ENCODE data around the gene EEIG1.
A peak's percentile ranks its signal among the peaks of the same experiment; 100 is the strongest.

The EEIG1 gene

GRCh38 chr9:127972236-127972871, 8.4 kb downstream of the EEIG1 start:
- no peaks in the 10 kb centered on the region for H3K9me3 ChIP-seq (ENCODE audit: control insufficient read depth, low read depth, low read length)
- H3K27ac ChIP-seq (ENCODE audit: low read length), result no peak overlapping the region
- H3K36me3 ChIP-seq (ENCODE audit: control insufficient read depth, low read depth, low read length), result no peaks in the 10 kb centered on the region
- H3K4me1 ChIP-seq (ENCODE audit: control insufficient read depth, low read depth, low read length), result peaks cover 27% of the 10 kb centered on the region
- H3K9ac ChIP-seq (ENCODE audit: low read length), result peak overlapping the region; percentile 1
- H3K27me3 ChIP-seq (ENCODE audit: control insufficient read depth, insufficient read depth, low read length), result no peaks in the 10 kb centered on the region
- H3K4me3 ChIP-seq (ENCODE audit: low read length), result no peak overlapping the region

GRCh38 chr9:127971357-127972235, 9.2 kb downstream of the EEIG1 start:
- H3K9me3 ChIP-seq (ENCODE audit: control insufficient read depth, low read depth, low read length), result no peaks in the 10 kb centered on the region
- peaks cover 26% of the 10 kb centered on the region for H3K4me1 ChIP-seq (ENCODE audit: control insufficient read depth, low read depth, low read length)
- H3K4me3 ChIP-seq (ENCODE audit: low read length), result no peak overlapping the region
- peak overlapping the region; percentile 1 for H3K9ac ChIP-seq (ENCODE audit: low read length)
- H3K27ac ChIP-seq (ENCODE audit: low read length), result no peak overlapping the region
- H3K27me3 ChIP-seq (ENCODE audit: control insufficient read depth, insufficient read depth, low read length), result no peaks in the 10 kb centered on the region
- no peaks in the 10 kb centered on the region for H3K36me3 ChIP-seq (ENCODE audit: control insufficient read depth, low read depth, low read length)

GRCh38 chr9:127970401-127971313, 10.1 kb downstream of the EEIG1 start:
- H3K27ac ChIP-seq (ENCODE audit: low read length), result no peak overlapping the region

GRCh38 chr9:127968700-127969383, 11.9 kb downstream of the EEIG1 start:
- no peak overlapping the region for H3K4me3 ChIP-seq (ENCODE audit: low read length)
- H3K4me1 ChIP-seq (ENCODE audit: control insufficient read depth, low read depth, low read length), result peaks cover 20% of the 10 kb centered on the region
- no peak overlapping the region for H3K9ac ChIP-seq (ENCODE audit: low read length)
- no peaks in the 10 kb centered on the region for H3K36me3 ChIP-seq (ENCODE audit: control insufficient read depth, low read depth, low read length)
- no peak overlapping the region for H3K27ac ChIP-seq (ENCODE audit: low read length)
- no peaks in the 10 kb centered on the region for H3K9me3 ChIP-seq (ENCODE audit: control insufficient read depth, low read depth, low read length)
- no peaks in the 10 kb centered on the region for H3K27me3 ChIP-seq (ENCODE audit: control insufficient read depth, insufficient read depth, low read length)

More at GRCh38 chr9:127970401-127971313, 10.1 kb downstream of the EEIG1 start:
- H3K9me3 ChIP-seq (ENCODE audit: control insufficient read depth, low read depth, low read length), result no peaks in the 10 kb centered on the region
- no peak overlapping the region for H3K9ac ChIP-seq (ENCODE audit: low read length)
- H3K36me3 ChIP-seq (ENCODE audit: control insufficient read depth, low read depth, low read length), result no peaks in the 10 kb centered on the region
- H3K27me3 ChIP-seq (ENCODE audit: control insufficient read depth, insufficient read depth, low read length), result no peaks in the 10 kb centered on the region
- H3K4me3 ChIP-seq (ENCODE audit: low read length), result no peak overlapping the region
- peaks cover 26% of the 10 kb centered on the region for H3K4me1 ChIP-seq (ENCODE audit: control insufficient read depth, low read depth, low read length)

GRCh38 chr9:127968042-127968441, 12.7 kb downstream of the EEIG1 start:
- Histone ChIP-seq H3K36me3 (ENCODE audit: control insufficient read depth, low read depth, low read length) (no peaks in the 10 kb centered on the region), H3K9me3 (ENCODE audit: control insufficient read depth, low read depth, low read length) (no peaks in the 10 kb centered on the region), H3K4me3 (ENCODE audit: low read length) (no peak overlapping the region), H3K27me3 (ENCODE audit: control insufficient read depth, insufficient read depth, low read length) (no peaks in the 10 kb centered on the region), H3K27ac (ENCODE audit: low read length) (no peak overlapping the region), H3K9ac (ENCODE audit: low read length) (no peak overlapping the region), H3K4me1 (ENCODE audit: control insufficient read depth, low read depth, low read length) (peaks cover 20% of the 10 kb centered on the region)

- no peaks in the 10 kb centered on the region for H3K9me3 ChIP-seq (ENCODE audit: control insufficient read depth, low read depth, low read length)
- H3K4me3 ChIP-seq (ENCODE audit: low read length), result no peak overlapping the region
- H3K4me1 ChIP-seq (ENCODE audit: control insufficient read depth, low read depth, low read length), result peaks cover 21% of the 10 kb centered on the region
- no peaks in the 10 kb centered on the region for H3K36me3 ChIP-seq (ENCODE audit: control insufficient read depth, low read depth, low read length)
- no peaks in the 10 kb centered on the region for H3K27me3 ChIP-seq (ENCODE audit: control insufficient read depth, insufficient read depth, low read length)
- H3K9ac ChIP-seq (ENCODE audit: low read length), result no peak overlapping the region
- H3K27ac ChIP-seq (ENCODE audit: low read length), result no peak overlapping the region
These were observed 13.5 kb downstream of the EEIG1 start for GRCh38 chr9:127967151-127967809.

- H3K4me1 ChIP-seq (ENCODE audit: control insufficient read depth, low read depth, low read length), result peaks cover 14% of the 10 kb centered on the region
- H3K9ac ChIP-seq (ENCODE audit: low read length), result no peak overlapping the region
- no peak overlapping the region for H3K27ac ChIP-seq (ENCODE audit: low read length)
These were observed 14.2 kb downstream of the EEIG1 start for GRCh38 chr9:127966416-127967150.

GRCh38 chr9:127965953-127966352, 14.8 kb downstream of the EEIG1 start:
- H3K4me3 ChIP-seq (ENCODE audit: low read length), result no peak overlapping the region
- H3K9ac ChIP-seq (ENCODE audit: low read length), result peak overlapping the region; percentile 1
- H3K27ac ChIP-seq (ENCODE audit: low read length), result peak overlapping the region; percentile 18
- H3K9me3 ChIP-seq (ENCODE audit: control insufficient read depth, low read depth, low read length), result no peaks in the 10 kb centered on the region
- H3K27me3 ChIP-seq (ENCODE audit: control insufficient read depth, insufficient read depth, low read length), result no peaks in the 10 kb centered on the region
- H3K36me3 ChIP-seq (ENCODE audit: control insufficient read depth, low read depth, low read length), result no peaks in the 10 kb centered on the region
- peaks cover 10% of the 10 kb centered on the region for H3K4me1 ChIP-seq (ENCODE audit: control insufficient read depth, low read depth, low read length)

More at GRCh38 chr9:127966416-127967150, 14.2 kb downstream of the EEIG1 start:
- H3K36me3 ChIP-seq (ENCODE audit: control insufficient read depth, low read depth, low read length), result no peaks in the 10 kb centered on the region
- no peaks in the 10 kb centered on the region for H3K9me3 ChIP-seq (ENCODE audit: control insufficient read depth, low read depth, low read length)
- H3K4me3 ChIP-seq (ENCODE audit: low read length), result no peak overlapping the region
- no peaks in the 10 kb centered on the region for H3K27me3 ChIP-seq (ENCODE audit: control insufficient read depth, insufficient read depth, low read length)

GRCh38 chr9:127963359-127964064, 17.3 kb downstream of the EEIG1 start:
- Histone ChIP-seq H3K4me1 (ENCODE audit: control insufficient read depth, low read depth, low read length) (peaks cover 8% of the 10 kb centered on the region), H3K36me3 (ENCODE audit: control insufficient read depth, low read depth, low read length) (no peaks in the 10 kb centered on the region), H3K27me3 (ENCODE audit: control insufficient read depth, insufficient read depth, low read length) (no peaks in the 10 kb centered on the region), H3K9ac (ENCODE audit: low read length) (no peak overlapping the region), H3K4me3 (ENCODE audit: low read length) (no peak overlapping the region), H3K9me3 (ENCODE audit: control insufficient read depth, low read depth, low read length) (no peaks in the 10 kb centered on the region), H3K27ac (ENCODE audit: low read length) (no peak overlapping the region)

- H3K27me3 ChIP-seq (ENCODE audit: control insufficient read depth, insufficient read depth, low read length), result no peaks in the 10 kb centered on the region
- H3K4me3 ChIP-seq (ENCODE audit: low read length), result no peak overlapping the region
- no peak overlapping the region for H3K9ac ChIP-seq (ENCODE audit: low read length)
- no peaks in the 10 kb centered on the region for H3K9me3 ChIP-seq (ENCODE audit: control insufficient read depth, low read depth, low read length)
- no peak overlapping the region for H3K27ac ChIP-seq (ENCODE audit: low read length)
- peaks cover 8% of the 10 kb centered on the region for H3K4me1 ChIP-seq (ENCODE audit: control insufficient read depth, low read depth, low read length)
- no peaks in the 10 kb centered on the region for H3K36me3 ChIP-seq (ENCODE audit: control insufficient read depth, low read depth, low read length)
These were observed 17.8 kb downstream of the EEIG1 start for GRCh38 chr9:127963041-127963358.
